SK-N-SH treated with all-trans-retinoic acid at 6 μM for 48 hours (cell line): ENCODE measurements around the gene RNF111.

ENCODE experiments used
- CREB5 ChIP-seq: fragments of 250-450 bp; sonication (Bioruptor Pico); IDR thresholded peaks from 2 replicates; pipeline ENCODE4 v1.5.1; 2020; ENCODE audit warnings: low read depth, mild to moderate bottlenecking, moderate library complexity
- ESRRG ChIP-seq: fragments of 250-450 bp; sonication (Bioruptor Pico); IDR thresholded peaks from 2 replicates; pipeline ENCODE4 v1.6.1; 2021; ENCODE audit warnings: mild to moderate bottlenecking
- ISL1 ChIP-seq: fragments of 250-450 bp; sonication (Bioruptor Pico); IDR thresholded peaks from 2 replicates; pipeline ENCODE4 v2.1.2; 2022; ENCODE audit warnings: mild to moderate bottlenecking, moderate library complexity
- PATZ1 ChIP-seq: fragments of 250-450 bp; sonication (Bioruptor Pico); IDR thresholded peaks from 2 replicates; pipeline ENCODE4 v1.8.0; 2020; ENCODE audit warnings: mild to moderate bottlenecking, moderate library complexity, borderline replicate concordance
- POU6F1 ChIP-seq: fragments of 250-450 bp; sonication (Bioruptor Pico); IDR thresholded peaks from 2 replicates; pipeline ENCODE4 v1.8.0; 2021; ENCODE audit warnings: low read depth, mild to moderate bottlenecking, moderate library complexity, borderline replicate concordance
- RARB ChIP-seq: fragments of 250-450 bp; sonication (Bioruptor Pico); IDR thresholded peaks from 2 replicates; pipeline ENCODE4 v1.8.0; 2021; ENCODE audit warnings: mild to moderate bottlenecking, moderate library complexity
- SNAI2 ChIP-seq: fragments of 250-450 bp; sonication (Bioruptor Pico); IDR thresholded peaks from 2 replicates; pipeline ENCODE4 v1.5.0; 2020; ENCODE audit warnings: mild to moderate bottlenecking, moderate library complexity
- TCF4 ChIP-seq: fragments of 250-450 bp; sonication (Bioruptor Pico); IDR thresholded peaks from 2 replicates; pipeline ENCODE4 v1.8.0; 2021; ENCODE audit warnings: mild to moderate bottlenecking, moderate library complexity, borderline replicate concordance
- TOX ChIP-seq: fragments of 250-450 bp; sonication (Bioruptor Pico); IDR thresholded peaks from 2 replicates; pipeline ENCODE4 v1.8.0; 2021; ENCODE audit warnings: mild to moderate bottlenecking, moderate library complexity, borderline replicate concordance
- ZFP30 ChIP-seq: fragments of 450-650 bp; formaldehyde crosslinking; IDR thresholded peaks from 2 replicates; pipeline ENCODE4 v1.5.0; 2022; ENCODE audit warnings: mild to moderate bottlenecking, moderate library complexity
- ZNF70 ChIP-seq: fragments of 450-650 bp; formaldehyde crosslinking; IDR thresholded peaks from 2 replicates; pipeline ENCODE4 v1.5.0; 2020; ENCODE audit warnings: mild to moderate bottlenecking, moderate library complexity
- TF ChIP-seq, protein P1 (sequence below): fragments of 250-450 bp; sonication (Bioruptor Pico); IDR thresholded peaks from 2 replicates; pipeline ENCODE4 v1.5.0; 2020; ENCODE audit warnings: mild to moderate bottlenecking, moderate library complexity

DNA sequence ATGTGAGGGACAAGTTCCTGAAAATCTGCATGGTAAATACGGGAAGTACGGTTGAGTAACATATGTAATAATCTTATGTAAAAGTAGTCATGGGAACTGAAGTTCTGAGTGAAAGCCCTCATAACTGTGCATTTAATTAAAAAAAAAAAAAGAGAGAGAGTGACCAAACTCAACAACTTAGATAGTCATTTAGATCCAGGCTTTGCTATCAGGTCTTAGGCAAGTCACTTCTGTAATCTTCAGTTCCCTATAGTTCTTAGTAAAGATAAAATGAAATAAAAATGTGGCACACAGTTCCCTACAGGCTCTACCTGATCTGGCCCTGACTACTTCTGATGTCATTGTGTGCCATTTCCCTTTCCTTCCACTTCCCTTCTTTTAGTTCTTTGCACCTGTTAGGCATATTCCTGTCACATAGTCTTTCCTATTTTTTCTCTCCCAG, 15.0 kb downstream of the RNF111 start:
- no peak for TF ChIP-seq PATZ1
- TF ChIP-seq TOX (CRISPR knock-in tag): no peak
- TF ChIP-seq ISL1 (CRISPR knock-in tag): no peak
- TF ChIP-seq TCF4 (CRISPR knock-in tag): no peak
- TF ChIP-seq CREB5 (CRISPR knock-in tag): no peak
- no peak for TF ChIP-seq ESRRG (CRISPR knock-in tag)
- no peak for TF ChIP-seq POU6F1 (CRISPR knock-in tag)
- TF ChIP-seq, protein P1, sequence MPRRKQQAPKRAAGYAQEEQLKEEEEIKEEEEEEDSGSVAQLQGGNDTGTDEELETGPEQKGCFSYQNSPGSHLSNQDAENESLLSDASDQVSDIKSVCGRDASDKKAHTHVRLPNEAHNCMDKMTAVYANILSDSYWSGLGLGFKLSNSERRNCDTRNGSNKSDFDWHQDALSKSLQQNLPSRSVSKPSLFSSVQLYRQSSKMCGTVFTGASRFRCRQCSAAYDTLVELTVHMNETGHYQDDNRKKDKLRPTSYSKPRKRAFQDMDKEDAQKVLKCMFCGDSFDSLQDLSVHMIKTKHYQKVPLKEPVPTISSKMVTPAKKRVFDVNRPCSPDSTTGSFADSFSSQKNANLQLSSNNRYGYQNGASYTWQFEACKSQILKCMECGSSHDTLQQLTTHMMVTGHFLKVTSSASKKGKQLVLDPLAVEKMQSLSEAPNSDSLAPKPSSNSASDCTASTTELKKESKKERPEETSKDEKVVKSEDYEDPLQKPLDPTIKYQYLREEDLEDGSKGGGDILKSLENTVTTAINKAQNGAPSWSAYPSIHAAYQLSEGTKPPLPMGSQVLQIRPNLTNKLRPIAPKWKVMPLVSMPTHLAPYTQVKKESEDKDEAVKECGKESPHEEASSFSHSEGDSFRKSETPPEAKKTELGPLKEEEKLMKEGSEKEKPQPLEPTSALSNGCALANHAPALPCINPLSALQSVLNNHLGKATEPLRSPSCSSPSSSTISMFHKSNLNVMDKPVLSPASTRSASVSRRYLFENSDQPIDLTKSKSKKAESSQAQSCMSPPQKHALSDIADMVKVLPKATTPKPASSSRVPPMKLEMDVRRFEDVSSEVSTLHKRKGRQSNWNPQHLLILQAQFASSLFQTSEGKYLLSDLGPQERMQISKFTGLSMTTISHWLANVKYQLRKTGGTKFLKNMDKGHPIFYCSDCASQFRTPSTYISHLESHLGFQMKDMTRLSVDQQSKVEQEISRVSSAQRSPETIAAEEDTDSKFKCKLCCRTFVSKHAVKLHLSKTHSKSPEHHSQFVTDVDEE (CRISPR knock-in tag): no peak
- TF ChIP-seq SNAI2 (CRISPR knock-in tag): no peak
- no peak for TF ChIP-seq RARB (CRISPR knock-in tag)
- no peak for TF ChIP-seq ZNF70
- TF ChIP-seq ZFP30 (CRISPR knock-in tag): no peak
